ENCODE results near the gene ITPKB.

ITPKB gene

GRCh38 chr1:226605318-226605950 is 133.6 kb downstream of the ITPKB start:
- no peak for DNase-seq (ENCODE audit: low read depth in 2 of 2)
- no peak overlapping the region for H3K4me3 ChIP-seq (replicated peaks in 1 of 2; ENCODE audit: low read depth in 2 of 2, low read length in 2 of 2)
- TF ChIP-seq, protein P1, sequence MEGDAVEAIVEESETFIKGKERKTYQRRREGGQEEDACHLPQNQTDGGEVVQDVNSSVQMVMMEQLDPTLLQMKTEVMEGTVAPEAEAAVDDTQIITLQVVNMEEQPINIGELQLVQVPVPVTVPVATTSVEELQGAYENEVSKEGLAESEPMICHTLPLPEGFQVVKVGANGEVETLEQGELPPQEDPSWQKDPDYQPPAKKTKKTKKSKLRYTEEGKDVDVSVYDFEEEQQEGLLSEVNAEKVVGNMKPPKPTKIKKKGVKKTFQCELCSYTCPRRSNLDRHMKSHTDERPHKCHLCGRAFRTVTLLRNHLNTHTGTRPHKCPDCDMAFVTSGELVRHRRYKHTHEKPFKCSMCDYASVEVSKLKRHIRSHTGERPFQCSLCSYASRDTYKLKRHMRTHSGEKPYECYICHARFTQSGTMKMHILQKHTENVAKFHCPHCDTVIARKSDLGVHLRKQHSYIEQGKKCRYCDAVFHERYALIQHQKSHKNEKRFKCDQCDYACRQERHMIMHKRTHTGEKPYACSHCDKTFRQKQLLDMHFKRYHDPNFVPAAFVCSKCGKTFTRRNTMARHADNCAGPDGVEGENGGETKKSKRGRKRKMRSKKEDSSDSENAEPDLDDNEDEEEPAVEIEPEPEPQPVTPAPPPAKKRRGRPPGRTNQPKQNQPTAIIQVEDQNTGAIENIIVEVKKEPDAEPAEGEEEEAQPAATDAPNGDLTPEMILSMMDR (IDR thresholded peaks at IDR 0.05; ENCODE audit: low read depth, low read length), result no peak

GRCh38 chr1:226604560-226605317 is 134.3 kb downstream of the ITPKB start:
- no peak overlapping the region for H3K4me3 ChIP-seq (replicated peaks in 1 of 2; ENCODE audit: low read depth in 2 of 2, low read length in 2 of 2)
- no peak for DNase-seq (ENCODE audit: low read depth in 2 of 2)
- TF ChIP-seq, protein P1 (IDR thresholded peaks at IDR 0.05; ENCODE audit: low read depth, low read length), result no peak

GRCh38 chr1:226603858-226604559 is 135.1 kb downstream of the ITPKB start:
- DNase-seq (ENCODE audit: low read depth in 2 of 2), result no peak
- H3K4me3 ChIP-seq (replicated peaks in 1 of 2; ENCODE audit: low read depth in 2 of 2, low read length in 2 of 2), result no peak overlapping the region

DNA sequence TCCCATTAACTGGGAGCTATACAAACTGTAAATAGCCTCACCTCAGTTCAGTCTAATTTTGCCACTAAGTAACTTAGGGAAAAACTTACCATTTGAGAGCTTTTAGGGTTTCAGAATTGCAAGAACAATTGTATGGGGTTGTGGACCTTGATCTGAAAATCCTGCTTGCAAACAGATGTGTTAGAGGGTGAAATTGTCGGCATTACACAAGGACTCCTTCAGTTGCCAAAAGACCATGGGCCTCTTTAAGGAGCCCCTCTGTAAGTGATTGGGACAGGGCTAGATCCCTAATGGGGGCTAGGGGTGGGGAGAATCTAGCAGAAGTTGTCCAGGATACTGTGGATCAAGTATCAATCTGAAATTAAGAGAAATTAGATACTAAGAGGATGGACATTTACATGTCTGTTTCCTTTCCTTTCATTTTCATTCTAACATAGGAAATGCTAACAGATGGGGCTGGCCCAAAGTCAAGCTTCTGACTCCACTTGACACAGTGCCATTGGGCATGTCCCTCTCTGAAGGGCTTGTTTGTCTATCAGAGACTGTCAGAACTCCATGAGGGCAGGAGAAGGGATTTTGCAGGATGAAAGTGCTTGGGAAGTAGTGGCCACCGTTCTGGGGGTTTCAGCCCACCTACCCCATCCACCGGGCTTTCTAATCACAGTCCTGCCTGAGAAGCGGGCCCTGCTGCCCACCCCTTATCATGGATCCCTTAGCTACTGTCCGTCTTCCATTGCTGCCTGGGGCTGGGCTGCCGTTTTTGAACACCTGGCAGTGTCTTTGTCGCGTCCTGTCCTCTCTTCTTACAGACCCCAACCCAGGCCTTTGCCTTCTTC is 135.8 kb downstream of the ITPKB start:
- TF ChIP-seq, protein P1 (IDR thresholded peaks at IDR 0.05; ENCODE audit: low read depth, low read length), result no peak
- H3K4me3 ChIP-seq (replicated peaks in 1 of 2; ENCODE audit: low read depth in 2 of 2, low read length in 2 of 2), result peak overlapping the region in 1 of 2 donors; percentile 16
- peak; percentile 78 for DNase-seq (ENCODE audit: low read depth in 2 of 2)

More at GRCh38 chr1:226603858-226604559, 135.1 kb downstream of the ITPKB start:
- TF ChIP-seq, protein P1 (IDR thresholded peaks at IDR 0.05; ENCODE audit: low read depth, low read length), result no peak

DNA sequence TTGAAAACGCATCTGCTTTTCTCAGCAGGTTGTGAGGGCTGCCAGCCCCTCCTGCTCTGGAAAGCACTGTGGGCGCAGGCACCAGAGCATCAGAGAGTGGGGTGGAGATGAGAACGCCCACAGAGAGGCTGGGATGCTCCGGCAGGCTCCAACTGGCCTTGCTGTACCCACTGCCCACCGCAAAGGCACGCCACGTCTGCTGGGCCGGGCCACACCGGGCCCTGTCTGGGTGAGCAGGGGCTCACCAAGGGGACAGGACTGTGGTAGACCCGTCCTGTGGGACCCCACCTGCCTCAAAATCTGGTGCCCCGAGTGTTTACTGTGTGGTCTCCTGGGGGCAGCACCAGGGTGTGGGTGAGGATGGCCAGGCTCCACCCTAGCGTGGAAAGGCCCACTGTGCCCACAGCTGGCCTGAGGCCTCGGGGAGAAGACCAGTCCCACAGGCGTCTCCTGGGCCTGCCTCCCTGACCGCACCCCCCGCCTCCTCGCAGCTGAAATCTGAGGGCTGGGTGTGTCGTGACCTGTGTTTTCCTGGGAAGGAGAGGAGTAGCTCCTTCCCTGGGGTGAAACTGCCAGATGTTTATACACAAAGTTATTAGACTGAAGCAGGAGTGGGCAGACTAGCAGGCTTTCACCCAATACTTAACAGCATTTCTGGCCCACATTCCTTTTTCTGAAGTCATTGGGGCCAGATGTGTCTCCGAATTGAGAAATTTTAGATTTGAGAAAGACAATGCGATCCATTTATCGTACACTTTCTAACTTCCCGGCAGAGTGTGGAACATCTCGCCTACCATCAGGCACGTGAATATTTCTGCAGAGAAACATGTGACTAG is 136.7 kb downstream of the ITPKB start:
- DNase-seq (ENCODE audit: low read depth in 2 of 2), result peak; percentile 93 to 94
- TF ChIP-seq, protein P1 (IDR thresholded peaks at IDR 0.05; ENCODE audit: low read depth, low read length), result no peak
- no peak overlapping the region for H3K4me3 ChIP-seq (replicated peaks in 1 of 2; ENCODE audit: low read depth in 2 of 2, low read length in 2 of 2)
